RWPE1 (cell line): ENCODE results near the gene SLC22A5.

Source experiments
- CTCF ChIA-PET: fragments of 350-600 bp; sonication (Branson Sonifier 250); formaldehyde crosslinking; extraction: SDS; loops from one replicate; lab custom pipeline; 2021; lab: Yijun Ruan, JAX
- POLR2A ChIA-PET: fragments of 400-600 bp; formaldehyde crosslinking; extraction: SDS; loops from one replicate; lab custom pipeline; 2020; ENCODE audit warnings: antibody characterized with exemption; ENCODE audit not compliant: low non-redundant PET; lab: Yijun Ruan, JAX
- DNase-seq: peaks from one replicate; pipeline ENCODE4 v3.0.0; 2012; ENCODE audit warnings: low spot score
- H3K27ac ChIP-seq: fragments of 450-650 bp; 2 replicates; pipeline ENCODE4 v1.5.1; 2017
- CTCF ChIP-seq: fragments of 450-650 bp; conservative IDR thresholded peaks from 2 replicates; pipeline ENCODE4 v1.5.1; 2017; ENCODE audit warnings: low read depth, mild to moderate bottlenecking

The SLC22A5 gene

DNA sequence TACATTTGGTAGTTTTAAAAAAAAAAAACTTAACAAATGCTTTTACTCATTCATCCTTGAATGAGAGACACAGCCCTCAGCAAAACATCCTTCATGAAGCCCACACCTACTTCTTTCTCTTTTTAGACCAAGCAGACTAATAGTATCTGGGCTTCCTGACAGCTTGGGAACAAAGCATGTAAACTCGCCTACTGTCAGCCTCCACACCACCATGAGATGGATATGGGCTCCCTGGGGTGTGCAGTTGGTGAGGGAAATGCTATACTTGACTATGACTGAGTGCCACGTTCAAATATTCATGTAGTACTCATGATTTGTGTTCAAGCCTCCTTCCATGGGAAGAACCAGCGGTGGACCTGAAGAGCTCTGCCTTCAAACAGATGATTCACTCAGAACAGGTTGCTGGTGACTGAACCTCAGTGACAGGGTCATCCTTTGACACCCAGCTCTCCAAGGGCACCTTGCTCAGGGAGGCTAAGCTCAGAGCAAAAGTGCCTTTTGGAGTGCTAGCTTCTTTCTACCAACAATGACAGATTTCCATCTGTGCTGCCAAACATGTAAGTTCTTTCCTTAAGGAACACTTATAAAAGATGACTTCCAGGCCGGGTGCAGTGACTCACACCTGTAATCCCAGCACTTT, 36.8 kb downstream of the SLC22A5 start:
- ChIA-PET POLR2A (interaction anchor here (0.6 kb wide), 1 partner anchor 83 kb away, joined by 3 read pairs; no protein-coding TSS in a partner anchor), CTCF (no interaction called here)
- no peak for TF ChIP-seq CTCF
- H3K27ac ChIP-seq, result no peak overlapping the region
- no peak for DNase-seq

GRCh38 chr5:132407970-132408369, 38.5 kb downstream of the SLC22A5 start:
- no peak for TF ChIP-seq CTCF
- DNase-seq, result no peak
- no peak overlapping the region for H3K27ac ChIP-seq
- ChIA-PET CTCF (no interaction called here), POLR2A (no interaction called here)

DNA sequence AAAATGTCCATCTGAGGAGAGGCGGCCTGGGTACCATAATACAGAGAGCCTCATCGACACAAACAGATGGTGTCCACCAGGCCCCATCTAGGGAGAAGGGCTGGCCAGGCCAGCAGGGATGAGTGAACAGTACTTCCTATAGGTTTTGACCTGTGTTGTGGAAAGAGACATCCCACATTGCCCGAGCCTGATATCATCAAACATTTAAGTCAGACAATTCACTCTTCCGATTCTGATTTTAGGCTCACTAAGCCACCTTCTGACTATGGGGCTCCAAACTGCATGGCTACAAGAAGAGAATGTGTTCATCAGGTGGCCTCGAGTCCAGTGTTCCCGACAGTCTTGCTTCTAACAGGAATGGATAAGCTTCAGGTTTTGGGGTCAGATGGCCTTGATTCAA, 38.9 kb downstream of the SLC22A5 start:
- DNase-seq, result no peak
- no peak for TF ChIP-seq CTCF
- POLR2A ChIA-PET, result no interaction called here
- CTCF ChIA-PET, result interaction anchor here (1.5 kb wide), 1 partner anchor 92 kb away, joined by 4 read pairs; no protein-coding TSS in a partner anchor
- H3K27ac ChIP-seq, result no peak overlapping the region

- H3K27ac ChIP-seq, result no peak overlapping the region
- ChIA-PET POLR2A (no interaction called here), CTCF (interaction anchor here (0.6 to 1.5 kb wide), 2 partner anchors 26 to 92 kb away, joined by 3 to 4 read pairs; no protein-coding TSS in a partner anchor)
- no peak for TF ChIP-seq CTCF
- DNase-seq, result no peak
Measured at GRCh38 chr5:132408965-132409364, 39.5 kb downstream of the SLC22A5 start.

GRCh38 chr5:132410451-132411303, 41.2 kb downstream of the SLC22A5 start:
- ChIA-PET CTCF (interaction anchor here (0.5 to 1.8 kb wide), 16 partner anchors 10 to 410 kb away, joined by 3 to 15 read pairs (median 4); partner anchors contain the start of gene IRF1), POLR2A (interaction anchor here (0.5 to 1.3 kb wide), 4 partner anchors 21 to 80 kb away, joined by 3 read pairs; partner anchors contain the start of gene IRF1)
- DNase-seq, result peak; percentile 83
- peak overlapping the region; percentile 96 for H3K27ac ChIP-seq
- TF ChIP-seq CTCF, result peak; percentile 79
